Mesothelial cell of epicardium (in vitro differentiated cells): ENCODE measurements around the gene PLK1. TPM values are rescaled to one million over a fixed set of nuclear protein-coding genes. Genes with fewer than 3 reads are reported as not detected.
"Not testable (repeated sequence)": the region's sequence is repeated elsewhere in the genome, so short reads cannot be mapped to it uniquely, and the experiment has no call there.

Experiments used
- DNase-seq, 2 experiments: peaks; one replicate each; pipeline ENCODE4 v3.0.0; 2021; ENCODE audit warnings: low spot score in 2 of 2; ENCODE audit not compliant: unreplicated experiment in 2 of 2
- H3K27ac Mint-ChIP-seq: 2 replicates; pipeline ENCODE4 v1.8.0; 2021; ENCODE audit warnings: mixed read lengths
- H3K27me3 Mint-ChIP-seq: 2 replicates; pipeline ENCODE4 v1.8.0; 2021; ENCODE audit warnings: low read depth, mixed read lengths
- H3K36me3 Mint-ChIP-seq: 2 replicates; pipeline ENCODE4 v1.8.0; 2021; ENCODE audit warnings: mixed read lengths
- H3K4me1 Mint-ChIP-seq: 2 replicates; pipeline ENCODE4 v1.8.0; 2021; ENCODE audit warnings: mixed read lengths
- H3K4me3 Mint-ChIP-seq: 2 replicates; pipeline ENCODE4 v1.8.0; 2021; ENCODE audit warnings: mild to moderate bottlenecking, moderate library complexity, mixed read lengths
- H3K9me3 Mint-ChIP-seq: 2 replicates; pipeline ENCODE4 v1.8.0; 2021; ENCODE audit warnings: mixed read lengths
- total RNA-seq: library from RNA; stranded (reverse); gene quantifications from 3 replicates; pipeline ENCODE4 v1.2.1, GENCODE V29; 2021
- TF ChIP-seq, protein P1 (sequence below): fragments of 200-600 bp; sonication (generic); IDR thresholded peaks from one replicate; pipeline ENCODE4 v1.5.0; 2021; ENCODE audit warnings: antibody characterized with exemption; ENCODE audit not compliant: unreplicated experiment

PLK1 gene
- total RNA-seq = 22.3 to 24.2 TPM (median 23.8 TPM) in 3 replicates

DNA sequence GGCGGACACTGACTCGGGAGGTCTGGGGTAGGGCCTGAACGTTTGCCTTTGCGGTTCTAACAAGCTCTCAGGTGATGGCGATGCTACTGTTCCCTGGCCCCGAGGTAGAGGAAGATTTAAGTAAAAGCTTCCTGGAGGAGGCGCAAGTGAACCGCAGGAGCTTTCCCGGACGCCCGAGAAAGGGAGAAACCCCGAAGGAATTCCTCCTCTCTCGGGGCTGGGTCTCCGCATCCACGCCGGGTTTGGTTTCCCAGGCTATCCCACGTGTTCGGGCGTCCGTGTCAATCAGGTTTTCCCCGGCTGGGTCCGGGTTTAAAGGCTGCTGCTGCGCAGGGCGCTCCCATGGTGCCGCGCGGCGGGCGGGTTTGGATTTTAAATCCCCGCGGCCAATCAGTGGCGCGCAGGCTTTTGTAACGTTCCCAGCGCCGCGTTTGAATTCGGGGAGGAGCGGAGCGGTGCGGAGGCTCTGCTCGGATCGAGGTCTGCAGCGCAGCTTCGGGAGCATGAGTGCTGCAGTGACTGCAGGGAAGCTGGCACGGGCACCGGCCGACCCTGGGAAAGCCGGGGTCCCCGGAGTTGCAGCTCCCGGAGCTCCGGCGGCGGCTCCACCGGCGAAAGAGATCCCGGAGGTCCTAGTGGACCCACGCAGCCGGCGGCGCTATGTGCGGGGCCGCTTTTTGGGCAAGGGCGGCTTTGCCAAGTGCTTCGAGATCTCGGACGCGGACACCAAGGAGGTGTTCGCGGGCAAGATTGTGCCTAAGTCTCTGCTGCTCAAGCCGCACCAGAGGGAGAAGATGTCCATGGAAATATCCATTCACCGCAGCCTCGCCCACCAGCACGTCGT is at the start of gene PLK1:
Gene PLK1, plus strand, starts transcription at position 460 of the 844 bp plus-strand sequence. Its CDS starts 44 bp downstream, at position 504.
- Mint-ChIP-seq H3K4me1 (peaks cover 22% of the 10 kb centered on the region), H3K4me3 (peak within 1 kb of the TSS; percentile 81), H3K36me3 (peaks cover 7% of the 10 kb centered on the region), H3K9me3 (no peaks in the 10 kb centered on the region), H3K27ac (peak within 1 kb of the TSS; percentile 59), H3K27me3 (no peaks in the 10 kb centered on the region)
- peak; percentile 56 to 78 for DNase-seq
- TF ChIP-seq, protein P1, sequence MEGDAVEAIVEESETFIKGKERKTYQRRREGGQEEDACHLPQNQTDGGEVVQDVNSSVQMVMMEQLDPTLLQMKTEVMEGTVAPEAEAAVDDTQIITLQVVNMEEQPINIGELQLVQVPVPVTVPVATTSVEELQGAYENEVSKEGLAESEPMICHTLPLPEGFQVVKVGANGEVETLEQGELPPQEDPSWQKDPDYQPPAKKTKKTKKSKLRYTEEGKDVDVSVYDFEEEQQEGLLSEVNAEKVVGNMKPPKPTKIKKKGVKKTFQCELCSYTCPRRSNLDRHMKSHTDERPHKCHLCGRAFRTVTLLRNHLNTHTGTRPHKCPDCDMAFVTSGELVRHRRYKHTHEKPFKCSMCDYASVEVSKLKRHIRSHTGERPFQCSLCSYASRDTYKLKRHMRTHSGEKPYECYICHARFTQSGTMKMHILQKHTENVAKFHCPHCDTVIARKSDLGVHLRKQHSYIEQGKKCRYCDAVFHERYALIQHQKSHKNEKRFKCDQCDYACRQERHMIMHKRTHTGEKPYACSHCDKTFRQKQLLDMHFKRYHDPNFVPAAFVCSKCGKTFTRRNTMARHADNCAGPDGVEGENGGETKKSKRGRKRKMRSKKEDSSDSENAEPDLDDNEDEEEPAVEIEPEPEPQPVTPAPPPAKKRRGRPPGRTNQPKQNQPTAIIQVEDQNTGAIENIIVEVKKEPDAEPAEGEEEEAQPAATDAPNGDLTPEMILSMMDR = no peak

DNA sequence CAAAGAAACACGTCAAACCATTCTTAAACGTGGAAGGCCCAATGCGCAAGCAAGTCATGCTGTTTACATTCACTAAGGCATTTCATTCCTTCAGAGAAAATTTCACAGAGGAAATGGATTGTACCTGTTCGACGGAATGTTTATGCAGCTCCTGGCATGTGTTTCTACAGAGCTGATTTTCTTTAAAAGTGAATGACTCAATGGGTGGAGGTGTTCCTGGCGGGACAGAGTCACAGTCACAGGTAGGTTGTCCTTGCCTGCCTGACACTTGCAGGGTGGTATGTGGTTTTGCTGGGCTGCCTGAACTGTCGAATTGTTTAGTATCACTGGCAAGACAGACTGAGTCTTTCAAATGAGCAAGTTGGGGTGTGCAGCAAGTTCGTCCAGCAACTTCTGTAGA is 49.2 kb upstream of the PLK1 start:
- Mint-ChIP-seq H3K27ac (no peak overlapping the region), H3K4me3 (no peak overlapping the region), H3K4me1 (peaks cover 4% of the 10 kb centered on the region), H3K9me3 (no peaks in the 10 kb centered on the region), H3K27me3 (no peaks in the 10 kb centered on the region), H3K36me3 (peaks cover 29% of the 10 kb centered on the region)
- TF ChIP-seq, protein P1 = no peak
- no peak for DNase-seq

DNA sequence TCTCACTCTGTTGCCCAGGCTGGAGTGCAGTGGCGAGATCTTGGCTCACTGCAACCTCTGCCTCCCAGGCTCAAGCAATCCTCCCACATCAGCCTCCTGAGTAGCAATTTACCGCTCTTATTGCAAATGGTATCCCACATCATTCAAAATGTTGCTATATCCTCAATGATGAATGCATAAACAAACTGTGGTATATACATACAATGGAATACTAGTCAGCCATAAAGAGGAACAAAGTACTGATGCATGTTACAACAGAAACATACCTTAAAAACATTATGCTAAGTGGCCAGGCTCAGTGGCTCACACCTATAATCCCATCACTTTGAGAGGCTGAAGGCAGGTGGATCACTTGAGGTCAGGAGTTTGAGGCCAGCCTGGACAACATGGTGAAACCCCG is 46.8 kb upstream of the PLK1 start:
- not testable (repeated sequence) for H3K4me3 Mint-ChIP-seq, H3K27ac Mint-ChIP-seq, H3K4me1 Mint-ChIP-seq, H3K9me3 Mint-ChIP-seq, DNase-seq, H3K27me3 Mint-ChIP-seq
- peaks cover 32% of the 10 kb centered on the region for H3K36me3 Mint-ChIP-seq

DNA sequence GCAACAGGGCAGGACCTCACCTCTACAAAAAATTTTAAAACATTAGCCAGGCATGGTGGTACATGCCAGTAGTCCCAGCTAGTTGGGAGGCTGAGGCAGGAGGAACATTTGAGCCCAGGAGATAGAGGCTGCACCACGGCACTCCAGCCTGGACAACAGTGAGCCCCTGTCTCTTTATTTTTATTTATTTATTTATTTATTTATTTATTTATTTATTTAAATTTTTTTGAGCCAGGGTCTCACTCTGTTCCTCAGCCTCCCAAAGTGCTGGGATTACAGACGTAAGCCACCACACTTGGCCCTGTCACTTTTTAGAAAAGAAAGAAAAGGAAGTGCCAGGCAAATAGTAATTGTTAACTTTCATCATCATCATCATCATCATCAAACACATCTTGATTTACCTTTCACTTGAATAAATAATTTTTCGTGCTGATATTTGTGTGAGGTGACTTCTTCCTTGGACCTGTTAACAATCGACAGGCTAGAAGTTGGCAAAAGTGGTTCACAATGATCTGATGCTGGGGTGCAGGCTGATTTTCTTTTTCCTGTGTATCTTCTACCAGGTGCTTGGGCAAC is 44.1 kb upstream of the PLK1 start:
- H3K27ac Mint-ChIP-seq = no peak overlapping the region
- H3K9me3 Mint-ChIP-seq = no peaks in the 10 kb centered on the region
- TF ChIP-seq, protein P1 = no peak
- H3K4me1 Mint-ChIP-seq = peaks cover 4% of the 10 kb centered on the region
- H3K4me3 Mint-ChIP-seq = no peak overlapping the region
- H3K27me3 Mint-ChIP-seq = no peaks in the 10 kb centered on the region
- DNase-seq = no peak
- H3K36me3 Mint-ChIP-seq = peaks cover 26% of the 10 kb centered on the region

DNA sequence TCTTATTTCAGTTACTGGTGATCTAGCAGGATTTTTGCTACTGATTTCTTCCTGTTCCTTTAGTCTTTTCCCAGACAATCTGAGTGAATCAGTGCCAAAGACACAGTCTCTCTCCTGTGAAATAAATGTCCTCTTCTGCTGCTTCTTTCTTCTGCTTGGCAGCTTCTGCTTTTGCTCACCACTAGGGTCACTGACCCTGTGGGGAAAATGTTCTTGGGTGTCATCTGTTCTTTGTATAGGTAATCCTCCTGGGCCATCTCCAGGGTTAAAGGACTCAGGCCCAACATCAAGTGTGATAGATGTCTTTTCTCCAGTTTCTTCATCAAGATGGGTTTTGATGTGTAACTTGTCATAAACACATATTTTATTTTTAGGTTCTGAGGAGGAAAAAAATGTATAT is 42.7 kb upstream of the PLK1 start:
- DNase-seq = no peak
- Mint-ChIP-seq H3K4me3 (no peak overlapping the region), H3K4me1 (peaks cover 10% of the 10 kb centered on the region), H3K27ac (no peak overlapping the region), H3K9me3 (no peaks in the 10 kb centered on the region), H3K36me3 (peaks cover 24% of the 10 kb centered on the region), H3K27me3 (no peaks in the 10 kb centered on the region)
- TF ChIP-seq, protein P1 = no peak

DNA sequence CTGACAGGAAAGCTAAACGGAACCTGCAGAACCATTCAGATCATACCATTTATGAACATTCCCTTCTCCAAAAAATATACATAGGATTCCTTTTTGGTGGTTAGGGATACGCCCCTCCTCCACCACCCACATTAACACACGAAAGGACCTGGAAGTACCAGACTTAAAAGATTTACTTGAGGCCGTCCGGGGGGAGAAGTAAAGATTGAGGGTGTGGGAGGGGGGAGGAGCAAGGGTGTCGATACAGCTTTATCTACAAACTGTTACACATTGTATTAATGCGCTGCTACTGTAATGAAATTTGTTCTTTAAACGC is 38.1 kb upstream of the PLK1 start:
- H3K4me3 Mint-ChIP-seq = peak overlapping the region; percentile 99
- H3K27me3 Mint-ChIP-seq = no peaks in the 10 kb centered on the region
- TF ChIP-seq, protein P1 = no peak
- H3K9me3 Mint-ChIP-seq = no peaks in the 10 kb centered on the region
- peaks cover 10% of the 10 kb centered on the region for H3K36me3 Mint-ChIP-seq
- no peak for DNase-seq
- peaks cover 18% of the 10 kb centered on the region for H3K4me1 Mint-ChIP-seq
- peak overlapping the region; percentile 91 for H3K27ac Mint-ChIP-seq
